HG03060 (cell line): ENCODE results near the gene SHISA2.

ENCODE experiments used
- ATAC-seq: cut with Tn5 transposase; IDR thresholded peaks from one replicate; pipeline ENCODE4 v1.9.1; 2021; ENCODE audit warnings: low read depth, moderate number of reproducible peaks; ENCODE audit not compliant: unreplicated experiment

SHISA2 gene

GRCh38 chr13:26019881-26020870 lies 31.6 kb downstream of the SHISA2 start:
- ATAC-seq: no peak

- ATAC-seq: no peak
Measured at GRCh38 chr13:26019251-26019650, 32.6 kb downstream of the SHISA2 start.

- ATAC-seq: no peak
Measured at GRCh38 chr13:26017932-26018665, 33.7 kb downstream of the SHISA2 start.

- no peak for ATAC-seq
Measured at GRCh38 chr13:26017196-26017921, 34.5 kb downstream of the SHISA2 start.

GRCh38 chr13:26016189-26016588 lies 35.6 kb downstream of the SHISA2 start:
- no peak for ATAC-seq

GRCh38 chr13:26015271-26016125 lies 36.3 kb downstream of the SHISA2 start:
- no peak for ATAC-seq

- ATAC-seq: no peak
Measured at GRCh38 chr13:26012995-26013394, 38.8 kb downstream of the SHISA2 start.

- ATAC-seq: no peak
Measured at GRCh38 chr13:26011996-26012821, 39.6 kb downstream of the SHISA2 start.

GRCh38 chr13:26011208-26011573 lies 40.6 kb downstream of the SHISA2 start:
- ATAC-seq: no peak

- no peak for ATAC-seq
Measured at GRCh38 chr13:26010487-26011207, 41.2 kb downstream of the SHISA2 start.

- no peak for ATAC-seq
Measured at GRCh38 chr13:26007261-26008125, 44.3 kb downstream of the SHISA2 start.
